ENCODE data around the gene CSRNP2.

The CSRNP2 gene

GRCh38 chr12:51077930-51078329 is 5.5 kb downstream of the CSRNP2 start:
- DNase-seq (ENCODE audit: low read depth), result no peak

- no peak for DNase-seq (ENCODE audit: low read depth)
These were observed 7.0 kb downstream of the CSRNP2 start for GRCh38 chr12:51076236-51076930.

GRCh38 chr12:51075390-51075789 is 8.0 kb downstream of the CSRNP2 start:
- DNase-seq (ENCODE audit: low read depth), result no peak

GRCh38 chr12:51071663-51072062 is 11.7 kb downstream of the CSRNP2 start:
- DNase-seq (ENCODE audit: low read depth), result no peak

- DNase-seq (ENCODE audit: low read depth), result no peak
These were observed 13.4 kb downstream of the CSRNP2 start for GRCh38 chr12:51070004-51070403.

DNA sequence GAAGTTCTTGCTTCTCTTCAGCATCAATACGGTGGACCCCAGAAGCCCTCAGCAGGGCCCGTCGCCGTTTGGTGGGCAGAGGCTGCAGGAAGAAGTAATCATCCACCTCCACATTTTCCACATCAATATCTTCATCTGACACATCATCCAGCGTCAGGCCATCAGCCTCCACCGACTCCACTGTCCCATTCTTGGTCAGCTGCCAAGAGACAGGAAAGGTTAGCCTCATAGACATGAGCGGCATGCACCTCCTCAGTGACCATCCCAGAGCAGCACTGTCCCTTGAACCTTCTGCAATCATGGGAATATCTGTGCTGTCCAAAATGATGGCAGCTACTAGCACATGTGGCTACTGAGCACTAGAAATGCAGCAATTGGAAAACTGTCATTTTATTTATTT is 15.6 kb downstream of the CSRNP2 start:
- no peak for DNase-seq (ENCODE audit: low read depth)

- DNase-seq (ENCODE audit: low read depth), result no peak
These were observed 16.2 kb downstream of the CSRNP2 start for GRCh38 chr12:51067229-51067628.

DNA sequence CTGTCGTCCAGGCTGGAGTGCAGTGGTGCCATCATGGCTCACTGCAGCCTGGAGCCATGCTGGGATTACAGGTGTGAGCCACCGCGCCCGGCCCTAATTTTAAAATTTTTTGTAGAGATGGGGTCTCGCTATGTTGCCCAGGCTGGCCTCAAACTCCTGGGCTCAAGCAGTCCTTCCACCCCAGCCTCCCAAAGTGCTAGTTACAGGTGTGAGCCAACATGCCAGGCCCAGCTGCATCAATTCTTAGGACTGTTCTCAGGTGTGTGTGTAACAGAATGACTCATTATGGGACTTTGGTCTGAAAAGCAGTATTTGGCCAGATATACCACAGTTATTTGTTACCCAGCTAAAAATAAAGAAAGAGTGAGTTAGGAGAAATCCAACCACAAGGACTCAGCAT is 17.9 kb downstream of the CSRNP2 start:
- no peak for DNase-seq (ENCODE audit: low read depth)

GRCh38 chr12:51062631-51063397 is 20.6 kb downstream of the CSRNP2 start:
- DNase-seq (ENCODE audit: low read depth), result no peak

DNA sequence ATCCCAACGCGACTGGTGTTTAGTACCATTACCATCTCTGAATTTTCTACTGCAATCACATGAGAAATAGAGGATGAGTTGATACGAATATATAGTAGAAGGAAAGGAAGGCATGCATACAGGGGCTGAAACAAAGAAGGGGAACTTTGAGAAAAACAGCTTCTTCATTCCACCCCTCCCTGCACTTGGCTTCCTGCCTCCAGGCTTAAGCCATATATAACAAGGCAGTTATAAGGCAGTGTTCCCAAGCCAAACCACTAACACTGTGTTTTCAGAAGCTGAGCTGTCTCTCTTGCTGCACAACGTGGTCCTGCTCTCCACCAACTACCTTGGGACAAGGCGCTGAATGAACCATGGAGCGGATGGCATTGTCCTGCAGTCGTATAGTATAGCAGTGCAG is 24.3 kb downstream of the CSRNP2 start:
- no peak for DNase-seq (ENCODE audit: low read depth)

GRCh38 chr12:51056242-51056641 is 27.2 kb downstream of the CSRNP2 start:
- DNase-seq (ENCODE audit: low read depth), result peak; percentile 54

- no peak for DNase-seq (ENCODE audit: low read depth)
These were observed 28.3 kb downstream of the CSRNP2 start for GRCh38 chr12:51055060-51055459.

- DNase-seq (ENCODE audit: low read depth), result no peak
These were observed 31.6 kb downstream of the CSRNP2 start for GRCh38 chr12:51051787-51052186.

- DNase-seq (ENCODE audit: low read depth), result no peak
These were observed 33.9 kb downstream of the CSRNP2 start for GRCh38 chr12:51049525-51049924.

DNA sequence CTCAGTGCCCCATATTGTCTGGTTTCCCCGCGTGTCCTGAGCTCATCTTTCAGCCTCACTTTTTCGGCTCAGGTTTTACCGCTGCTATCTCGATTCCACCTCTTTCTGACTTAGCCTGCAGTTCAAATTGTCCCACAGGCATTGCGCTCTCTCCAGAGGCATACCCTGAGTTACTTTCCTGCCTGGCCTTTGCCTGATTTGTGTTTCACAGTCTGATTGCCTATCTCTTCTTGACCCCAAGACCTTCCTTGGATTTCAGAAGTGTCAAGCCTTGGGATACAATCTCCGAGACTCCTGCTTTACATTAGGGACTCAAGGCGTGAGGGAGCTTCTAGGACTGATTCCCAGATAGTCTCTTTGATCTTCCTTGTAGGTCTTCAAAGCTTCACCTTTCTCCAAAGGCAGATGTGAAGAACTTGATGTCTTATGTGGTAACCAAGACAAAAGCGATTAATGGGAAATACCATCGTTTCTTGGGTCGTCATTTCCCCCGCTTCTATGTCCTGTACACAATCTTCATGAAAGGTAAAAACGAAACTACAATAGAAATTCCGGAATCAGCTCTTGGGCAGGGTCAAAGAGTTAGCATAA is 34.6 kb downstream of the CSRNP2 start:
- DNase-seq (ENCODE audit: low read depth), result no peak

- peak; percentile 99 for DNase-seq (ENCODE audit: low read depth)
These were observed 35.5 kb downstream of the CSRNP2 start, which contains the start of gene LETMD1 for GRCh38 chr12:51047655-51048540. TSS of gene LETMD1 (plus strand) at chr12:51048327. CDS start at chr12:51048357, 30 bp downstream.

GRCh38 chr12:51036279-51036678 is 47.1 kb downstream of the CSRNP2 start:
- no peak for DNase-seq (ENCODE audit: low read depth)

DNA sequence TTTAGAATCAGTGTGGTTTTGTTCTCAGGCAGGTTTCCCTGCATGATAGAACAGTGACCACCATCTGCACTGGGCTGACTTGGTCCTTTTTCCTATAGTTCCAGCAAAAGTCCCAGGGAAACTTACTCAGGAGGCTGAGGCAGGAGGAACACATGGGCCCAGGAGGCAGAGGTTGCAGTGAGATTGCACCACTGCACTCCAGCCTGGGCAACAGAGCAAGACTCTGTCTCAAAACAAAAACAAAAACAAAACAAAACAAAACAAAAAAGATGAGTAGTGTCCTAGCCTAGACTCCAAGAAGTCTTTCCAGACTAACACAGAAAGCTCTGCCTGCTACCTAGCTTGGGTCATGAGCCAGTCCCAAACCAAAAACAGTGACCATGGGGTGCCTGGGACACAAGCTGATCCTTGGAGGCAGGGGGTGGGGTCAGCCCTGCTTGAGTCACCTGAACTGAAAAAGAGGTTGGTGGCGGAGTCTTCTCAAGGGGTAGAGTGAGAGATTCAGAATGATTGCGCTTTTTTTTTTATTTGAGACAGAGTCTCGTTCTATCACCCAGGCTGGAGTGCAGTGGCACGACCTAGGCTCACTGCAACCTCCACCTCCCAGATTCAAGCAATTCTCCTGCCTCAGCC is 49.8 kb downstream of the CSRNP2 start:
- DNase-seq (ENCODE audit: low read depth), result no peak

DNA sequence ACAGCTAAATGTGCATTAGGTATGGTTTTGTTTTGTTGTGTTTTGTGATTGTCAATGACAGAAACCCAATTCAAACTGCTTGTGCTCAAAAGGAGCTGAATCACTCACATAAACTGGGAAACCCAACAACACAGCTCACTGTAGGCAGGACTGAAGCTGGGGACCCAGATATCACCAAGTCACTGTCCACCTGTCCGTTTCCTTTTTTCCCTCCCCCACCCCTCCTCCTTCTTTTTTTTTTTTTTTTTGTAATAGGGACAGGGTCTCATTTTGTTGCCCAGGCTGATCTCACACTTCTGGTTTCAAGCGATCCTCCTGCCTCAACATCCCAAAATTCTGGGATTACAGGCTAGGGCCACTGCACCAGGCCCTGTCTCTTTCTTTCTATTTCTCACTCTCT is 50.3 kb downstream of the CSRNP2 start:
- DNase-seq (ENCODE audit: low read depth), result no peak

DNA sequence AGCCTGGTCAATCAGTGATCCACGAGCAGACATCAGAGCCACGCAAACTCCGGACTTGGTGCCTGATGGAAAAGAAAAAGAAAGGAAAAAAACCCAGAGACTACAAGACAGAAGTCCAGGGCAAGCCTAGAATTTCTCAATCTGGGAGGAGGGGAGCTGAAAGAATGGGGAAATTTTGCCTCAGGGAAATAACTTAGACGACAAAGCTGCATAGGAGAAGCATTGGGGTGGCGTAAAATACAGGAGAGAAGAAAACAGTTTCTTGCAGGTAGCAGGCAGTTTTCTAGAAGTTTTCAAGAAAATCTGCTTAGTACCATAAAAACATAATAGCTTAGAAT is 54.6 kb downstream of the CSRNP2 start:
- no peak for DNase-seq (ENCODE audit: low read depth)

DNA sequence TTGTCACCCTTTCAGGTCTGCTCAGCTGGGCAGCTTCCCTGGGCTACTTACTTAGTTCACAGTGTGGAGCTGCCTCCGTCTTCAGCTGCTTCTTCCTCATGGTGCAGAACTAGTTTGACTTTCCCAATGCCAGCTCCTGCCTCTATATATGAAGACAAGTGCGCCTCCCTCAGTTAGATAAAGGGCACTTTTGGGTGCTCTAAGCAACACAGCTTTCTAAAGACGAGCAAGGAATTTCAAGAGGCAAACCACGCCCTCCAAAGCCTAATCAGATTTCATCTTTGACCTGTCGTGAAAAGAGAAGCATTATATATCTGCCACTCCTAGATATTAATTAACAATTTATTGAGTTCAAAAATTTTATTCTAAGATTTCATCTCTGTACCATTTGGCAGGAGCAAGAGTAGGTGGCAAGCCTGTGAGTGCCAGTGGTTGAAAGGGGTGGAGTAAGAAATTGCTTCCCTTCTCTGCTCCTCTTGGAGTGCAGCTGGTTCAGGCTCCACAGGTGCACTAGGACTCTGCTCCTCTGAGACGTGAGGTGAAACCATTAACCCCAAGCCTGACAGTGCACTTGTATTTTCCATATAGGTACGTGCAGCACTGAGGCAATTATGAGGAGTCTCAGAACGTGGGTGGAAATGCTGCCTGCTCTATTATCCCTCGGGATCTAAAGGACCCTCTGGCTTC is 55.1 kb downstream of the CSRNP2 start:
- DNase-seq (ENCODE audit: low read depth), result peak; percentile 45
